Endothelial cell of umbilical vein (primary cell): ENCODE measurements around the gene CDC20. TPM values are rescaled to one million over a fixed set of nuclear protein-coding genes. Genes with fewer than 3 reads are reported as not detected.

Experiments used
- BruUV-seq: library from RNA; stranded (reverse); fragments of 400-500 nt; replicated peaks from 2 replicates; lab custom pipeline; 2021; lab: Mats Ljungman, UMichigan
- CTCF ChIA-PET: fragments of 300-600, 350-600 bp; sonication (Branson Sonifier 250); formaldehyde crosslinking; loops from one replicate; lab custom pipeline; 2021; ENCODE audit warnings: antibody characterized with exemption, inconsistent platforms; lab: Charles Lee
- POLR2A ChIA-PET: fragments of 300-600, 350-600 bp; sonication (Branson Sonifier 250); formaldehyde crosslinking; loops from one replicate; lab custom pipeline; 2021; ENCODE audit warnings: antibody characterized with exemption, inconsistent platforms; lab: Charles Lee
- DNase-seq: peaks from one replicate; pipeline ENCODE4 v3.0.0-alpha.2; 2011; ENCODE audit warnings: low read depth, low spot score
- FAIRE-seq: peaks from 2 replicates; lab custom pipeline; 2011; peaks lifted over from hg19 to GRCh38; lab: Jason Lieb, UNC
- H2AFZ ChIP-seq: 2 replicates; pipeline ENCODE4 v1.6.0; 2012; ENCODE audit warnings: low read depth, low read length, control low read depth, inconsistent platforms
- H3K27ac ChIP-seq: 2 replicates; pipeline ENCODE4 v1.5.1; 2011; ENCODE audit warnings: low read depth, mild to moderate bottlenecking, control low read depth, low read length, moderate library complexity; ENCODE audit not compliant: insufficient read depth
- H3K27me3 ChIP-seq, 2 experiments: 2 replicates each; pipeline versions ENCODE4 v1.6.0 to v1.6.1; 2011; ENCODE audit warnings: low read length in 2 of 2, mixed read lengths in 1 of 2; ENCODE audit not compliant: control insufficient read depth in 2 of 2, insufficient read depth in 2 of 2
- H3K36me3 ChIP-seq, 2 experiments: 2 replicates in 1 of 2; 3 replicates in 1 of 2; pipeline ENCODE4 v1.5.1; 2011; ENCODE audit warnings: low read length in 2 of 2, mild to moderate bottlenecking in 1 of 2, moderate library complexity in 1 of 2; ENCODE audit not compliant: control insufficient read depth in 2 of 2, insufficient read depth in 2 of 2; ENCODE audit errors: extremely low read depth in 1 of 2
- H3K4me1 ChIP-seq: 3 replicates; pipeline ENCODE4 v1.5.1; 2011; ENCODE audit warnings: mild to moderate bottlenecking, low read length; ENCODE audit not compliant: control insufficient read depth, insufficient read depth; ENCODE audit errors: extremely low read depth
- H3K4me2 ChIP-seq: 2 replicates; pipeline ENCODE4 v1.6.1; 2011; ENCODE audit warnings: low read length, control low read depth, mixed read lengths; ENCODE audit not compliant: insufficient read depth
- H3K4me3 ChIP-seq, 3 experiments: fragments of 200-600 bp in 1 of 3; sonication (generic), shearing (Covaris generic) in 1 of 3; replicated peaks in 1 of 3; 2 replicates each; pipeline ENCODE4 v1.5.1; 2011 to 2016; ENCODE audit warnings: control low read depth in 3 of 3, low read length in 3 of 3, mild to moderate bottlenecking in 2 of 3, inconsistent platforms in 1 of 3, low read depth in 1 of 3, moderate library complexity in 1 of 3; ENCODE audit not compliant: insufficient read depth in 1 of 3
- H3K79me2 ChIP-seq: 2 replicates; pipeline ENCODE4 v1.6.0; 2012; ENCODE audit warnings: low read length, inconsistent platforms; ENCODE audit not compliant: control insufficient read depth, insufficient read depth
- H3K9ac ChIP-seq: replicated peaks from 2 replicates; pipeline ENCODE3; 2011; ENCODE audit warnings: low read length, control low read depth; ENCODE audit not compliant: insufficient read depth; ENCODE audit errors: extremely low read depth
- H3K9me1 ChIP-seq: replicated peaks from 3 replicates; pipeline ENCODE4 v1.6.0; 2011; ENCODE audit warnings: mild to moderate bottlenecking, low read length; ENCODE audit not compliant: control insufficient read depth, insufficient read depth; ENCODE audit errors: extremely low read depth
- H3K9me3 ChIP-seq: replicated peaks from 2 replicates; pipeline ENCODE4 v1.5.1; 2012; ENCODE audit warnings: low read length, inconsistent platforms; ENCODE audit not compliant: control insufficient read depth, insufficient read depth
- H4K20me1 ChIP-seq: replicated peaks from 2 replicates; pipeline ENCODE3; 2011; ENCODE audit warnings: mild to moderate bottlenecking, low read length; ENCODE audit not compliant: control insufficient read depth, insufficient read depth; ENCODE audit errors: extremely low read depth
- CTCF ChIP-seq, 2 donors: IDR thresholded peaks; 1 replicate in 1 of 2; 2 replicates in 1 of 2; pipeline ENCODE4 v1.5.1; 2011; ENCODE audit warnings: low read length in 2 of 2, mild to moderate bottlenecking in 2 of 2, moderate library complexity in 2 of 2, control low read depth in 1 of 2, inconsistent platforms in 1 of 2, low read depth in 1 of 2; ENCODE audit not compliant: insufficient read depth in 1 of 2; ENCODE audit errors: extremely low read depth in 1 of 2
- EZH2 ChIP-seq: IDR thresholded peaks from 2 replicates; pipeline ENCODE4 v1.6.1; 2012; ENCODE audit warnings: borderline replicate concordance, low read depth, mild to moderate bottlenecking, moderate library complexity, low read length, inconsistent platforms; ENCODE audit not compliant: severe bottlenecking
- FOS ChIP-seq: IDR thresholded peaks from 2 replicates; pipeline ENCODE4 v1.6.1; 2011; ENCODE audit warnings: mild to moderate bottlenecking, low read length, moderate library complexity, borderline replicate concordance; ENCODE audit not compliant: insufficient read depth
- GATA2 ChIP-seq: IDR thresholded peaks from 2 replicates; pipeline ENCODE4 v1.7.0; 2011; ENCODE audit warnings: low read depth, mild to moderate bottlenecking, moderate library complexity, mixed read lengths, low read length; ENCODE audit not compliant: insufficient read length, insufficient read depth
- JUN ChIP-seq: IDR thresholded peaks from 2 replicates; pipeline ENCODE4 v1.6.1; 2011; ENCODE audit warnings: borderline replicate concordance, low read depth; ENCODE audit not compliant: insufficient read length, insufficient read depth
- MAX ChIP-seq: IDR thresholded peaks from 2 replicates; pipeline ENCODE4 v1.6.1; 2011; ENCODE audit not compliant: insufficient read depth, insufficient read length
- MYC ChIP-seq: IDR thresholded peaks from one replicate; pipeline ENCODE4 v1.6.1; 2011; ENCODE audit warnings: mild to moderate bottlenecking, low read depth, low read length
- POLR2A ChIP-seq: IDR thresholded peaks from 2 replicates; pipeline ENCODE4 v1.6.1; 2012; ENCODE audit warnings: low read depth, mild to moderate bottlenecking, control low read depth, low read length
- POLR2AphosphoS5 ChIP-seq: IDR thresholded peaks from 2 replicates; pipeline ENCODE4 v1.6.1; 2012; ENCODE audit warnings: low read depth, mild to moderate bottlenecking, control low read depth, low read length, moderate library complexity; ENCODE audit not compliant: insufficient read depth
- dilution Hi-C: fragments of 300-500 bp; cut with MboI; formaldehyde crosslinking; loops from one replicate; pipeline ENCODE4 v1.15.0; 2019; ENCODE audit warnings: low sequenced_read_pairs; ENCODE audit not compliant: extremely low pct_ligation_motif_present
- intact Hi-C: fragments of 100-400 bp; cut with micrococcal nuclease; formaldehyde crosslinking; loops from one replicate; pipeline ENCODE4 v1.10.0; 2022
- polyA plus RNA-seq, 4 experiments: library from polyadenylated mRNA; depleted of rRNA in 3 of 4; stranded (reverse) in 3 of 4; unstranded in 1 of 4; fragments of >200 nt; gene quantifications; 2 replicates each; pipeline versions ENCODE4 v1.2.1 to v1.2.3, GENCODE V29; 2011 to 2012; ENCODE audit warnings: missing spikeins in 1 of 4
- total RNA-seq: library from RNA; stranded (reverse); gene quantifications from 2 replicates; pipeline ENCODE4 v1.2.3, GENCODE V29; 2021

Gene CDC20
- total and polyA plus RNA-seq, 2 donors (not counting 3 experiments of a cell fraction or from before 2014, with no cell fraction given), result 129 to 170 TPM

GRCh38 chr1:43363935-43364525 lies 5.2 kb downstream of the CDC20 start:
- Histone ChIP-seq H3K27me3 (no peaks in the 10 kb centered on the region), H3K4me3 (no peak overlapping the region), H2AFZ (no peak overlapping the region), H4K20me1 (no peaks in the 10 kb centered on the region), H3K9me3 (no peaks in the 10 kb centered on the region), H3K9ac (no peak overlapping the region), H3K36me3 (peaks cover 15 to 22% of the 10 kb centered on the region in 2 experiments), H3K4me2 (no peak overlapping the region), H3K4me1 (peaks cover 49% of the 10 kb centered on the region), H3K9me1 (no peaks in the 10 kb centered on the region), H3K27ac (no peak overlapping the region), H3K79me2 (peaks cover 73% of the 10 kb centered on the region)
- ChIA-PET POLR2A (interaction anchor here (0.5 kb wide), 1 partner anchor 37 kb away, joined by 4 read pairs; no protein-coding TSS in a partner anchor), CTCF (no interaction called here)
- FAIRE-seq (no peak), DNase-seq (no peak)
- TF ChIP-seq GATA2 (no peak), CTCF (IDR thresholded peaks at IDR 0.05; ENCODE audit: extremely low read depth in 1 of 2, insufficient read depth in 1 of 2, low read depth in 1 of 2, low read length in 2 of 2) (no peak), FOS (no peak), POLR2A (no peak), POLR2AphosphoS5 (no peak)
- BruUV-seq, result TSS peak; percentile 35
- intact Hi-C loops, result no loop called here
- dilution Hi-C loops, result no loop called here

DNA sequence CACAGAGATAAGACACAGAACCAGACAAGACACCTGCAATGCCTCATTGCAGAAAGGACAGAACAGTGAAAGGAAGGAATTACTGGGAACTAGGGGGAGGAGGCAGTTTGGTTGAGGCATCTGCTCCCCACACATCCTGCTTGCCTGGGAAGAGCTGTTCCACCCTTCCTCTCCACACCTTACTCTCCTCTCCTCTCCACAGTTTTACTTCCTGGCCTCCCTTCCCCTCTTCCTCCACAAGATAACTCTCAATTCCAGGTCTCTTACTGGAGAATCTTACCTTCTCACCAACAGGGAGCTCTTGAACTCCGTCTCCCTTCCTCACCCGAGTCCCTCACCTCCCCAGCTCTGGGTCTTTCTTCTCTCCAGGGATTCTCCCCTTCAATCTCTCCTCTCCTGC lies 6.9 kb downstream of the CDC20 start:
- Histone ChIP-seq H3K27ac (no peak overlapping the region), H2AFZ (no peak overlapping the region), H3K9me1 (no peaks in the 10 kb centered on the region), H3K9me3 (no peaks in the 10 kb centered on the region), H3K4me3 (no peak overlapping the region), H4K20me1 (no peaks in the 10 kb centered on the region), H3K79me2 (peaks cover 62% of the 10 kb centered on the region), H3K4me1 (peaks cover 33% of the 10 kb centered on the region), H3K36me3 (peaks cover 13 to 21% of the 10 kb centered on the region in 2 experiments), H3K4me2 (peak overlapping the region; percentile 1), H3K27me3 (no peaks in the 10 kb centered on the region), H3K9ac (no peak overlapping the region)
- dilution Hi-C loops (no loop called here), intact Hi-C loops (loop anchor here (5.0 kb wide), 1 partner anchor 138 kb away; no protein-coding TSS in a partner anchor)
- BruUV-seq, result no TSS peak
- ChIA-PET POLR2A (no interaction called here), CTCF (interaction anchor here (1.1 kb wide), 1 partner anchor 48 kb away, joined by 8 read pairs; no protein-coding TSS in a partner anchor)
- DNase-seq (no peak), FAIRE-seq (no peak)
- TF ChIP-seq POLR2A (peak; percentile 61), FOS (no peak), GATA2 (no peak), MAX (no peak), EZH2 (no peak), MYC (no peak), POLR2AphosphoS5 (no peak), JUN (no peak)
